ENCODE results near the gene RETSAT. TPM values are rescaled to one million over a fixed set of nuclear protein-coding genes. Genes with fewer than 3 reads are reported as not detected.

RETSAT gene
- total and polyA plus RNA-seq, 11 donors: 22.5 to 74.9 (median 40.2) TPM

DNA sequence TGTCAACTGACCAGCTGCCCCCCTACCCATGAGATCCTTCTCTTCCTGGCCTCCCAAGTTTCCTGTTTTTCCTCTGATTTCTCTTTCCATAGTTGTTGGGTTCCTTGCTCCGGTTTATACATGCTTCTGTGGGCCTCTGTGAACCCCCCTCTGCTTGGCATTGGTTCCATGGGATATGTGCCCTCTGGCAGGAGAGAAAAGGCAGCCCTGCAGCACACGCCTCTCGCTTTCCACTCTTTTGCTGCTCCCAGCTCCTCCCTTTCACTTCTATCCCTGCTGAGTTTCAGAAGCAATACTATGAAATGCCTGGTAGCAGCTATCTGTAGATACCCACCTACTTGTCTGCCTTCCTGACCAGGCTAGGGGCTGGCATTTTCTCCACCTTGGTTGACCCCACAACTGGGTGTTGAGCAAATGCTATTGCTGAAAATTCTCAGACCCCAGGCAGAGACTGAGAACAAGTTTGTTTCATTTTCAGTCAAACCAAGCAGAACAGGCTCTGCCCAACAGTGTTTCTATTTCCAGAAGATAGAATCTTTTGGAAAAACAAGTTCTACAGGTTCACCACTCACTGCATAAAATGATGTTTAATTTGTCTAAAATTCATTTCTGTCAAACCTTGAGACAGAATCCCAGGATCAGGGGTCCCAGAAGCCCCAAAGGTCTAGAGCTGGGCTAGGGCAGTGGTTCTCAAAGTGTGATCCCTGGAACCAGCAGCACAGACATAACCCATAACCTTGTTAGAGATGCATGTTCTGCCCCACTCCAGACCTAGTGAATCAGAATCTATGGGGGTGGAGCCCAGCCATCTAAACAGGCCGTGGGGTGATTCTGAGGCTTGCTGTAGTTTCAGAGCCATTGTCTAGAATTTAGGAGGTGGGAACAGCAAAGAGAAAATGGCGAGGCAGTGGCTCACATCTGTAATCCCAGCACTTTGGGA lies 42.5 kb upstream of the RETSAT start:
- peak in 1 of 4 donors; percentile 24 for ATAC-seq
- H3K27ac ChIP-seq: peak overlapping the region in 2 of 12 donors; percentile 23 to 61
- H3K4me3 ChIP-seq: no peak overlapping the region
- H3K36me3 ChIP-seq: peaks cover 0 to 62% (median 0%) of the 10 kb centered on the region in 9 donors
- no peak for DNase-seq
- no peaks in the 10 kb centered on the region for H3K27me3 ChIP-seq
- 61 to 71% (median 63%) methylated on average over 5 of the region's 5 CpGs for WGBS, 4 donors
- peaks cover 0 to 8% (median 0%) of the 10 kb centered on the region in 12 donors for H3K4me1 ChIP-seq
- intact Hi-C loops (cut with DNase I): no loop called here
- no peaks in the 10 kb centered on the region for H3K9me3 ChIP-seq
- TF ChIP-seq, protein P1, sequence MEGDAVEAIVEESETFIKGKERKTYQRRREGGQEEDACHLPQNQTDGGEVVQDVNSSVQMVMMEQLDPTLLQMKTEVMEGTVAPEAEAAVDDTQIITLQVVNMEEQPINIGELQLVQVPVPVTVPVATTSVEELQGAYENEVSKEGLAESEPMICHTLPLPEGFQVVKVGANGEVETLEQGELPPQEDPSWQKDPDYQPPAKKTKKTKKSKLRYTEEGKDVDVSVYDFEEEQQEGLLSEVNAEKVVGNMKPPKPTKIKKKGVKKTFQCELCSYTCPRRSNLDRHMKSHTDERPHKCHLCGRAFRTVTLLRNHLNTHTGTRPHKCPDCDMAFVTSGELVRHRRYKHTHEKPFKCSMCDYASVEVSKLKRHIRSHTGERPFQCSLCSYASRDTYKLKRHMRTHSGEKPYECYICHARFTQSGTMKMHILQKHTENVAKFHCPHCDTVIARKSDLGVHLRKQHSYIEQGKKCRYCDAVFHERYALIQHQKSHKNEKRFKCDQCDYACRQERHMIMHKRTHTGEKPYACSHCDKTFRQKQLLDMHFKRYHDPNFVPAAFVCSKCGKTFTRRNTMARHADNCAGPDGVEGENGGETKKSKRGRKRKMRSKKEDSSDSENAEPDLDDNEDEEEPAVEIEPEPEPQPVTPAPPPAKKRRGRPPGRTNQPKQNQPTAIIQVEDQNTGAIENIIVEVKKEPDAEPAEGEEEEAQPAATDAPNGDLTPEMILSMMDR (IDR thresholded peaks at IDR 0.05): no peak
- no peak for TF ChIP-seq POLR2A (IDR thresholded peaks at IDR 0.05)

DNA sequence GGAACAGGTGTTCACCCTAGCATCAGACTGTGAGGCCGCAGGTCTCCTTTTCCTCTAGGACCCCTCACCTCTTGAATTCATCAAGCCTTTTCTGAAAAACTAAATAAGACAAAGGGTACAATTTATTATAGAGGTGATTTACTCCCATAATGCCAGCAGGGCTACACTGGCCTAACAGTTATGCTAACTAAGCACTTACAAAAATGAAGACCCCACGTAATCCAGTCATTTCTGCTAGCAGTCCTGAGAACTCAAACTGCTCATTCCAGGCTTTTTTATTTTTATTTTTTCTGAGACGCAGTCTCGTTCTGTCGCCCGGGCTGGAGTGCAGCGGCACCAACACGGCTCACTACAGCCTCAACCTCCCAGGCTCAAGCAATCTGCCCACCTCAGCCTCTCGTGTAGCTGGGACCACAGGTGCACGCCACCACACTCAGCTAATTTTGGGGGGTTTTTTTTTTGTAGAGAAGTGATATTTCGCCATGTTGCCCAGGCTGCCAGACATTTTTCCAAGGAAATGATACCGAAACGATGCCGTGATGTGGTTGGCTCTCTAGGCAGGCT lies 41.7 kb upstream of the RETSAT start:
- H3K4me3 ChIP-seq: no peak overlapping the region
- H3K36me3 ChIP-seq: peaks cover 0 to 64% (median 4%) of the 10 kb centered on the region in 9 donors
- DNase-seq (no peak), ATAC-seq (no peak)
- H3K9me3 ChIP-seq: no peaks in the 10 kb centered on the region
- H3K27ac ChIP-seq: no peak overlapping the region
- no peaks in the 10 kb centered on the region for H3K27me3 ChIP-seq
- 95 to 96% (median 96%) methylated on average over 10 to 14 of the region's 14 CpGs for WGBS, 4 donors
- intact Hi-C loops (cut with DNase I): no loop called here
- peaks cover 0 to 8% (median 0%) of the 10 kb centered on the region in 12 donors for H3K4me1 ChIP-seq
- TF ChIP-seq, protein P1 (IDR thresholded peaks at IDR 0.05): no peak
- no peak for TF ChIP-seq POLR2A (IDR thresholded peaks at IDR 0.05)

DNA sequence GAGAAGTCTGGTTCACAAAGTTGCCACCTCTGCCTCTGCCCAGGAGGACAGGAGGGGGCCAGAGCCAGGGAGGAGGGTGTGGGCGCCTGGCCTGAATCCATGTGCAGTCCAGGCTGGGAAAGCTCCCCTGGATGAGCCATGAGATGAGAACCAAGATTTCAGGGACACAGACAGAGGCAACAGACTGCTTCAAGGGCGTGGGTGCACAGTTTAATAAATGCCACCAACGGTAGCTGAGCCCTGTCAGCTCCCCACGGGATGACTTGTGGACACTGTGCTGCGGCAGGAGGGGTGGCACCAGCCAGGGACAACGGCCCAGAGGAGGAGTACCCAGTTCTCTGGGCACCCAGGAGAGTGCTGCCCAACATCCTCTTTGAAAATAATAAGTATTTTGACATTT lies 40.6 kb upstream of the RETSAT start:
- TF ChIP-seq, protein P1 (IDR thresholded peaks at IDR 0.05): no peak
- no peak for TF ChIP-seq POLR2A (IDR thresholded peaks at IDR 0.05)
- intact Hi-C loops (cut with DNase I): no loop called here
- Histone ChIP-seq H3K9me3 (no peaks in the 10 kb centered on the region), H3K4me3 (no peak overlapping the region), H3K27me3 (no peaks in the 10 kb centered on the region), H3K27ac (no peak overlapping the region), H3K36me3 (peaks cover 0 to 68% (median 15%) of the 10 kb centered on the region in 9 donors), H3K4me1 (peaks cover 0 to 8% (median 0%) of the 10 kb centered on the region in 12 donors)
- ATAC-seq (no peak), DNase-seq (no peak)
- 87 to 100% (median 90%) methylated on average over 3 to 6 of the region's 6 CpGs for WGBS, 4 donors

DNA sequence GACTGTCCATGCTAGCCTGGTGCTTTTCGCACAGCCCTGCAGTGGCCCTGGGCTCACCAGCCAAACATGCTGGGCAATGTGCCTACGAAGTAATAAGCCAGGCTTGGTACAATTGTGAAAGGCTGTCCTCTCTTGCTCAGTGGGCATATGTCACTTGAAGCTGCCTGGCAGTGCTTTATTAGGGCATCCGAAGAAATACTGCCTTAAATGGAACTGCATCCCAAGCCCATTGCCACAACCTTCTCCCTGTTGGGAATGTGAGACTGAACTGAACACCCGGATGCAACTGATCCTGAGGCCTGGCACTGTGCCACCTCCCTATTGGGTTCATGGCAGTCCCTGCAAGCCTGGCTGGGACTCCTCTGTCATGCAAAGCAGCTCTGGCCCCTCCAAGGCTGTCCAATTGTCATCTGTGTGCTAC lies 39.9 kb upstream of the RETSAT start:
- H3K36me3 ChIP-seq: peaks cover 0 to 71% (median 22%) of the 10 kb centered on the region in 9 donors
- no peak for DNase-seq
- 83 to 96% (median 90%) methylated on average over 3 to 4 of the region's 4 CpGs for WGBS, 4 donors

More for the DNA sequence above, 39.9 kb upstream of the RETSAT start:
- H3K4me3 ChIP-seq: no peak overlapping the region
- intact Hi-C loops (cut with DNase I): no loop called here
- no peaks in the 10 kb centered on the region for H3K27me3 ChIP-seq
- peaks cover 0 to 8% (median 0%) of the 10 kb centered on the region in 12 donors for H3K4me1 ChIP-seq
- ATAC-seq: no peak
- H3K27ac ChIP-seq: no peak overlapping the region
- H3K9me3 ChIP-seq: no peaks in the 10 kb centered on the region
- TF ChIP-seq, protein P1 (IDR thresholded peaks at IDR 0.05): no peak
- TF ChIP-seq POLR2A (IDR thresholded peaks at IDR 0.05): no peak

All from heart left ventricle (tissue), 16 donors.